Measurements from ENCODE around the gene DMBT1.

DNA sequence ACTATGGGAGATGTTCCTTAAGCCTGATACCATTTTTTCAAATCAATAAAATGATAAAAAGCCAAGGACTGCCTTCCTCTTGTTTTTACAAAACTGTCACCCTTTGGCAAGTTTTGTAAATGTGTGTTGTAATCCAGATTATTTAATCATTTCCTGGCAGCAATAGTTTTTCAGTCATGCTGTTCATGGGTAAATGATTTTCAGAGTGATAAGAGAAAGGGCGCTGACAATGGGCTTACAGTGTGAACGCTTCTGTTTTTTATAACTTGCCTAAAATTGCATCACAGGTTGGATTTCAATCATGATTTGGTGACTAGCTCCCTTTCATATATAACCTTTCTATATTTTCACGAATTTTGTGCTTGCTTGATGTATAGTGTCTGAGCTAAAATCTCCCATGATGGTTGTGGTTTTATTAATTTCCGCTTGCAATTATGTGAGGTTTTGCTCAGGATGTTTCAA lies 19.0 kb upstream of the DMBT1 start:
- no peak for TF ChIP-seq POLR2AphosphoS5 (IDR thresholded peaks at IDR 0.05; ENCODE audit: low read depth, low read length)
- TF ChIP-seq POLR2A (IDR thresholded peaks at IDR 0.05; ENCODE audit: low read depth, low read length), result no peak
- no peak for TF ChIP-seq POU2F2 (IDR thresholded peaks at IDR 0.05; ENCODE audit: low read depth, low read length)
- no peak for TF ChIP-seq TAF1 (IDR thresholded peaks at IDR 0.05; ENCODE audit: low read depth, low read length)
